HFFc6 (cell line): ENCODE measurements around the gene CACNG1. TPM values are rescaled to one million over a fixed set of nuclear protein-coding genes. Genes with fewer than 3 reads are reported as not detected.

ENCODE experiments used
- DNase-seq: peaks from one replicate; pipeline ENCODE4 v3.0.0-alpha.2; 2018
- H3K27ac Mint-ChIP-seq: 2 replicates; pipeline ENCODE4 v1.8.0; 2020; ENCODE audit warnings: mild to moderate bottlenecking, mixed read lengths
- H3K27me3 Mint-ChIP-seq: 2 replicates; pipeline ENCODE4 v1.8.0; 2021; ENCODE audit warnings: mild to moderate bottlenecking, moderate library complexity, mixed read lengths; ENCODE audit not compliant: insufficient read depth
- H3K36me3 Mint-ChIP-seq: 2 replicates; pipeline ENCODE4 v1.8.0; 2021; ENCODE audit warnings: low read depth, mixed read lengths
- H3K4me1 Mint-ChIP-seq: 2 replicates; pipeline ENCODE4 v1.8.0; 2020; ENCODE audit warnings: low read depth, mixed read lengths
- H3K4me3 Mint-ChIP-seq: 2 replicates; pipeline ENCODE4 v1.8.0; 2020; ENCODE audit warnings: mild to moderate bottlenecking, moderate library complexity, mixed read lengths
- H3K9me3 Mint-ChIP-seq: 2 replicates; pipeline ENCODE4 v1.8.0; 2020; ENCODE audit warnings: mild to moderate bottlenecking, mixed read lengths
- total RNA-seq, 6 experiments: library from RNA; stranded (reverse); fragmentation: NEBNext Ultra II Directional; extraction: Animal tissue kit (Norgen Biotek cat#: 25700); gene quantifications; 2 replicates in 1 of 6; 3 replicates in 5 of 6; pipeline ENCODE4 v1.2.3, GENCODE V29; 2021
- TF ChIP-seq, protein P1 (sequence below): fragments of 200-600 bp; sonication (generic); IDR thresholded peaks from 2 replicates; pipeline ENCODE4 v1.5.0; 2021; ENCODE audit warnings: antibody characterized with exemption, mild to moderate bottlenecking

Gene CACNG1
- total RNA-seq, 6 experiments from 2014 or later, result not detected

DNA sequence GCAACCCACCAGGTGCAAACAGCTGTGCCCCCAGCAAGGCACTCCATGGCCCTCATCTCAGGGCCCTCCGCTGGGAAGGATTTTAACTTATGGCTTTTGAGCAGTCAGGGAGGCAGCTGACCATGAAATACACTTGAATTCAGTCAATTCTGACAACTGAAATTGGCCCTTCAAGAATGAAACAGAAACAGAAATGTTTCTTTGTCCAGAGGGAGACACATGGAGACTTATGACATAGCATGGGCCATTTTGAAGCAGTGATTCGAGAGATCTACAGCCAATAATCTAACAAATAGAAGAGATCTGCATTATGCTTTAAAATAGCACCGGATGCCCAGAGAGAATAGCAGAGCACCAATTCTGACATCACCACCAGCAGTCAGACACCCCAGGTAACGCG lies 7.5 kb downstream of the CACNG1 start:
- H3K9me3 Mint-ChIP-seq, result peaks cover 28% of the 10 kb centered on the region
- H3K4me3 Mint-ChIP-seq, result no peak overlapping the region
- no peak for DNase-seq
- TF ChIP-seq, protein P1, sequence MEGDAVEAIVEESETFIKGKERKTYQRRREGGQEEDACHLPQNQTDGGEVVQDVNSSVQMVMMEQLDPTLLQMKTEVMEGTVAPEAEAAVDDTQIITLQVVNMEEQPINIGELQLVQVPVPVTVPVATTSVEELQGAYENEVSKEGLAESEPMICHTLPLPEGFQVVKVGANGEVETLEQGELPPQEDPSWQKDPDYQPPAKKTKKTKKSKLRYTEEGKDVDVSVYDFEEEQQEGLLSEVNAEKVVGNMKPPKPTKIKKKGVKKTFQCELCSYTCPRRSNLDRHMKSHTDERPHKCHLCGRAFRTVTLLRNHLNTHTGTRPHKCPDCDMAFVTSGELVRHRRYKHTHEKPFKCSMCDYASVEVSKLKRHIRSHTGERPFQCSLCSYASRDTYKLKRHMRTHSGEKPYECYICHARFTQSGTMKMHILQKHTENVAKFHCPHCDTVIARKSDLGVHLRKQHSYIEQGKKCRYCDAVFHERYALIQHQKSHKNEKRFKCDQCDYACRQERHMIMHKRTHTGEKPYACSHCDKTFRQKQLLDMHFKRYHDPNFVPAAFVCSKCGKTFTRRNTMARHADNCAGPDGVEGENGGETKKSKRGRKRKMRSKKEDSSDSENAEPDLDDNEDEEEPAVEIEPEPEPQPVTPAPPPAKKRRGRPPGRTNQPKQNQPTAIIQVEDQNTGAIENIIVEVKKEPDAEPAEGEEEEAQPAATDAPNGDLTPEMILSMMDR, result no peak
- peaks cover 17% of the 10 kb centered on the region for H3K27me3 Mint-ChIP-seq
- peaks cover 14% of the 10 kb centered on the region for H3K36me3 Mint-ChIP-seq
- no peak overlapping the region for H3K27ac Mint-ChIP-seq
- no peaks in the 10 kb centered on the region for H3K4me1 Mint-ChIP-seq

DNA sequence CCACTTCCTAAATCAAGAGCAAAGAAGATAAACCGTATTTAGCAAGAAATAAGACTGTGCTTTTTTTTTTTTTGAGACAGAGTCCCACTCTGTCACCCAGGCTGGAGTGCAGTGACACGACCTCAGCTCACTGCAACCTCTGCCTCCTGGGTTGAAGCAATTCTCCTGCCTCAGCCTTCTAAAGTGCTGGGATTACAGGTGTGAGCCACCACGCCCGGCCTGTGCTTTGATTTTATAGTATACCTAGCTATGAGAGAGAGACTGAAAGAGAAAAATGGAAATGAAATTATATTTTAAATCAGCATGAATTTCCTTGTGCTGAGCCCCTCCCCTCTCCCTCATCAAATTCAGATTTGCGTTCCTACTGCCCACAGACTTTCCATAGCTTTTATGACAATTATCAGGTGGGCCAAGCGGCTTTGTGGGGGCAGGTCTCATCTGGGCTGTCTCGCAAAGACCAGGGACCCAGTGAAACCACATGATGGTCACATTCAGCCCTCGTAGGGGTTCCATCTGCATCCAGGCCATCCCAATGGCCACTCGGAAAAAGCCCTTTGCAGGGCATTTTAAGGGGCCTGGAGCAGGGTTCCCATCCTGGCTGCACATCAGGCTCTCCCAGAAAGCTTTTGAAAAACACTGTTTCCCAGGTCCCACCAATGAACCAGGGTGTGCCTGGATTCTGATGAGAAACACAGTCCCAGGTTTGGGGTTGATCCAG lies 8.5 kb downstream of the CACNG1 start:
- Mint-ChIP-seq H3K27me3 (peaks cover 17% of the 10 kb centered on the region), H3K9me3 (peaks cover 18% of the 10 kb centered on the region), H3K27ac (no peak overlapping the region), H3K36me3 (peaks cover 11% of the 10 kb centered on the region), H3K4me1 (no peaks in the 10 kb centered on the region), H3K4me3 (no peak overlapping the region)
- no peak for DNase-seq
- TF ChIP-seq, protein P1, result no peak

DNA sequence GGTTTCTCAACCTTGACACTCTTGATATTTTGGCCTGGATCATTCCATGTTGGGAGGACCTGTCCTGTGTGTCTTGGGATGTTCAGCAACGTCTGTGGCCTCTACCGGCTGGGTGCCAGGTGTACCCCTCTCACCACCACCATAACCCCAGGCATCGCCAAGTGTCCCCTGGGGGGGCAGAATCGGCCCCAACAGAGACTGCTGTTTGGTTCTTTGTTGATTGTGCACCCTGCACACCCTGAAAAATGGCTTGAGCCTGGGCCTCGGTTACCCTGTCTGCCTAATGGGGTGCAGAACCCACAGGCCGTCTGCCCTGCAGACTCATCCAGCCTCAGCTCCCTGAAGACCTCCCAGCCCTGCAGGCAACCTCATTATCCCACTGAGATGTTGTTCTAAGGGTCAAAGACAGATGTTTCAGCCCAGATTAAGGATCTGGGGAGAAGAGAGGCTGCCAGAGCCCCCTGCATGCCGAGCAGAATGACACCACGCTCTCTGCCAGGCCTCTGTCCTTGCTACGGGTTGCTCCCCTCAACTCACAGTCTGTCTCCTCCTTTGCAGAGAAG lies 9.2 kb downstream of the CACNG1 start:
- Mint-ChIP-seq H3K4me1 (no peaks in the 10 kb centered on the region), H3K27ac (no peak overlapping the region), H3K4me3 (no peak overlapping the region), H3K27me3 (peaks cover 16% of the 10 kb centered on the region), H3K36me3 (peaks cover 8% of the 10 kb centered on the region), H3K9me3 (peaks cover 11% of the 10 kb centered on the region)
- TF ChIP-seq, protein P1, result no peak
- DNase-seq, result no peak

DNA sequence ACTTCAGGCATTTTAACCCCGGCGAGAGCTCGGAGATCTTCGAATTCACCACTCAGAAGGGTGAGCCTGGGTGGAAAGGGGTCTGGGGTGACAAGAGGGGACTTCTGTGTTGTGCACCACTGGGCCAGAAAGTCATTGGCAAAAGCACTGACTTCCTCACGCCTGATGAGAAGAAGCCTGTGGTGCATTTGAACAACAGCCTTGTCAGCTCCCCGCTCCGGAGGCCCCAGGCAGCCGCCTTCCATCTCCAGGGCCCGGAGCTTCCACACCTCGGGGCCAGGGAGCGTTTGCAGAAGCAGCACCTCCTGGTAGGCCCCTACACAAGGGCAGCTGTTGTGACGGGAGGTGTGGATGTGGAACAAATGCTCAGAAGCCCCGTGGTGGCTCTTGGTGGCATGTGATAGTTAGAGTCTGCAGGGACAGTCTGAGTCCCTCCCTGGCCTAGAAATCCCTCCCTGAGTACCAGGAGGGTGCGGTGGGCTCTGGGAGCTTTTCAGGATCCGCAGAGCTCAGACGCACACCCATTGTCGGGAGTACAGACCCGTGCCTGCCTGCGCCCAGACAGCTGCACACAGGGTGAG lies 9.7 kb downstream of the CACNG1 start:
- Mint-ChIP-seq H3K4me3 (no peak overlapping the region), H3K27me3 (peaks cover 13% of the 10 kb centered on the region), H3K27ac (no peak overlapping the region), H3K9me3 (peaks cover 5% of the 10 kb centered on the region), H3K36me3 (peaks cover 3% of the 10 kb centered on the region; the same call in 1 of the 2 replicates), H3K4me1 (no peaks in the 10 kb centered on the region)
- TF ChIP-seq, protein P1, result no peak
- no peak for DNase-seq

DNA sequence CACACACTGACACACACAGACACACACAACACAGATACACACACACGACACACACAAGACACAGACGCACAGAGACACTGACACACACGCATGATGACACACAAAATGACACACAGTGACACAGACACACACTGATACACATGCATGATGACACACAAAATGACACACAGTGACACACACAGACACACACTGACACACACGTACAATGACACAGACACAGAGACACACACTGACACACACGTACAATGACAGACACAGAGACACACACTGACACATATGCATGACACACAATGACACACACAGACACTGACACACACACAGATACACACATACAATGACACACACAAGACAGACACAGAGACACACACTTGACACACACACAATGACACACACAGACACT lies 10.3 kb downstream of the CACNG1 start:
- Mint-ChIP-seq H3K36me3 (peaks cover 3% of the 10 kb centered on the region; the same call in 1 of the 2 replicates), H3K27ac (no peak overlapping the region), H3K27me3 (peaks cover 10% of the 10 kb centered on the region), H3K4me1 (no peaks in the 10 kb centered on the region), H3K4me3 (no peak overlapping the region), H3K9me3 (peaks cover under 1% of the 10 kb centered on the region)
- no peak for DNase-seq
- TF ChIP-seq, protein P1, result no peak
